Stimulated activated CD8-positive, alpha-beta memory T cell treated with anti-CD3 and anti-CD28 coated beads, Interleukin-7, amount 100 ng/mL, for 24 hours (primary cell): ENCODE measurements around the gene ADCY2.
"Not testable (repeated sequence)": the region's sequence is repeated elsewhere in the genome, so short reads cannot be mapped to it uniquely, and the experiment has no call there.

ENCODE experiments used
- DNase-seq: peaks from one replicate; pipeline ENCODE4 v3.0.0-alpha.2; 2020; ENCODE audit warnings: low read depth

Gene ADCY2

GRCh38 chr5:7395432-7395946 is 449 bp upstream of the ADCY2 start:
- DNase-seq: no peak

DNA sequence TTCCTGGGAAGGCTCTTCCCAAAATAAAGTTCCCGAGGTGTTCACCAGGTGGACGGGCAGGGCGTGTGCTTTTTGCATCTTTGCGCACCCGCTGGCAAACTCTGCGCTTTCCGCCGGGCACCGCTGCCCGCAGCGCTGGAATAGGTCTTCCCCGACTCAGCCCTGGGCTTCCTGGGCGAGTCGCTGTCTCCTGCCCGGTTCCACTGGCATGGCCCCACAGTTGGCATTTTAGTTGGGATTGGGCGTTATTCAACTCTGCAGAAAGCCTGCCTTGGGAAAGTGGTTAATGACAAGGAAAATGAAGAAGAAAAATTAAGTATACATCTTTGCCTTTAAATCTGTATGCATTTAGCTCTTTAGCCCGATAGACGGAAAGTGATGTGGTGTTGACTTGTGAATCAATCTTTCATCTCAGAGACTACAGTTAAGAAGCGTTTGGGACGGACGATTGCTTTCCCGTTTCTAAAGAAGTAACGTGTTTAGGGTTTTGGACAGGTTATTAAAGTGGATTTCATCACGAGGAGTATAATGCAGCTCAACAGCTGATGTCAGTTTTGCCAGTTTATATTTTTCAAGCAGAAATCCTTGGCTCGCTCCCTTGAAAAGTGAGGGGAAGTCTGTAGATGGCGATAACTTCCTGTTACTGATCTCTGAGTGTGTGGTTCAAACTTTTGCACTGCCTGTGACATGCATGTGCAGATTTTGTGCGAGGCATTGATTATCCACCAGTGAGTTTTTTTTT is 946 bp downstream of the ADCY2 start:
- no peak for DNase-seq

- DNase-seq: no peak
Measured at GRCh38 chr5:7397937-7398336, 2.0 kb downstream of the ADCY2 start.

- no peak for DNase-seq
Measured at GRCh38 chr5:7398596-7399280, 2.8 kb downstream of the ADCY2 start.

GRCh38 chr5:7405277-7405676 is 9.3 kb downstream of the ADCY2 start:
- DNase-seq: no peak

DNA sequence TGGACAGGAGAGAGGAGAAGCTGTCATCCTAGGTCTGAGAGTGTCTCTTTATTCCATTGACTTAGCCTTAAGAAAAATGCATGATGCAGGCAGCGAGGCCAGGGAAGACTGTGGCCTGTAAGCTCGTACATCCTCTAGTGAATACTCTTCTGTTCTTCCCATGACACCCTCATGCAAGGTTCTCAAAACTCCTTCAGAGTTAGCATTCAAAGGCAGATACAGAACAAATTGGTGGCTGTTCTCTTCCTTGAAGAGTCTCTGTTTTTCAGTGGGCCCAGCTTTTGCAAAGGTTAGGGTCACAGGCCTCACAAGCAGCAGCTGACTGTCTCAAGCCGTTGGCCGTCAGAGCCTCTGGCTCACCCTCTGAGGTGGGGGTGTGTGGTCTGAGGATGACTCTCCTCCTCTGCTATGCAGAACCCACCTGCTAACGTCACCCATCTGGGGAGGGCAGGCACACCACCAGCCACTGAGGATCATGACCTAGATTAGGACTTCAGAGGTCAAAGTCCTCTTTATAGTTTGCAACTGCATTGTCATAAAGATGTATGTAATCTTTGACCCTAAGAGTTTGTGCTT is 15.1 kb downstream of the ADCY2 start:
- DNase-seq: no peak

GRCh38 chr5:7412409-7412808 is 16.5 kb downstream of the ADCY2 start:
- no peak for DNase-seq

- no peak for DNase-seq
Measured at GRCh38 chr5:7415123-7415522, 19.2 kb downstream of the ADCY2 start.

- no peak for DNase-seq
Measured at GRCh38 chr5:7415587-7416535, 19.9 kb downstream of the ADCY2 start.

DNA sequence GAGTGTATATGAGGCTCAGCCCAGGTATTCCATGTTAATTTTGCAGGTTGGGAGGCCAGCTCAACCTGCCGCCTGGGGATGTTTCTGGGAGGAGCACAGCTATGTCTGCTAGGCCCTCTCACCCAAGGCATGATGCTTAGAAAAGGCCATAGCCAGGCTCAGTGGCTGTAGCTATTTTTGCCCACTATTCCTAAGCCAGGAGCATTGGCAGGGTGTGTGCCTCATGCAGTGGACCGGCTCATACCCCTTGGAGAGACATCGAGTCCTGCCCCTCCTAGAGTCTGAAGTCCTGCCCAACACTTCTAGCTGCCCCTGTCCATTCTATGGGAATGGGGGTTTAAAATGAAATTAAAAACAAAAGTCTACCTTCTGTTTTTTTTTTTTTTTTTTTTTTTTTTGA is 22.3 kb downstream of the ADCY2 start:
- DNase-seq: no peak

GRCh38 chr5:7419367-7419766 is 23.4 kb downstream of the ADCY2 start:
- DNase-seq: no peak

DNA sequence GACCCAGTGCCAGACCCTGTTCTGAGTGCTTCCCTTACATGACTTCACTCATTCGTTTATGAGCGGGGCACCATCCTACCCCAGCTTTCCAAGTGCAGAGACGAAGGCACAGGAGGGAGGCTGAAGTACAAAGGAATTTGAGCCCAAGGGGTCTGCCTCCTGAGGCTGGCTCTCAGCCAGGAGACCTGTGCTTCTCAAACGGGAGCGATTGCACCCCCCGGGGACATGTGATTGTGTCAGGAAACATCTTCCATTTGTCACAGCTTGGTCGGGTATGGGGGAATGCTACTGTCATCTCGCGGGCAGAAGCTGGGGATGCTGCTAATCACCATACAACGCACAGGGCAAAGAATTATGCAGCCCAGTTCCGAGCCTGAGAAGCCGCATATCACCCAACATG is 23.9 kb downstream of the ADCY2 start:
- DNase-seq: no peak

DNA sequence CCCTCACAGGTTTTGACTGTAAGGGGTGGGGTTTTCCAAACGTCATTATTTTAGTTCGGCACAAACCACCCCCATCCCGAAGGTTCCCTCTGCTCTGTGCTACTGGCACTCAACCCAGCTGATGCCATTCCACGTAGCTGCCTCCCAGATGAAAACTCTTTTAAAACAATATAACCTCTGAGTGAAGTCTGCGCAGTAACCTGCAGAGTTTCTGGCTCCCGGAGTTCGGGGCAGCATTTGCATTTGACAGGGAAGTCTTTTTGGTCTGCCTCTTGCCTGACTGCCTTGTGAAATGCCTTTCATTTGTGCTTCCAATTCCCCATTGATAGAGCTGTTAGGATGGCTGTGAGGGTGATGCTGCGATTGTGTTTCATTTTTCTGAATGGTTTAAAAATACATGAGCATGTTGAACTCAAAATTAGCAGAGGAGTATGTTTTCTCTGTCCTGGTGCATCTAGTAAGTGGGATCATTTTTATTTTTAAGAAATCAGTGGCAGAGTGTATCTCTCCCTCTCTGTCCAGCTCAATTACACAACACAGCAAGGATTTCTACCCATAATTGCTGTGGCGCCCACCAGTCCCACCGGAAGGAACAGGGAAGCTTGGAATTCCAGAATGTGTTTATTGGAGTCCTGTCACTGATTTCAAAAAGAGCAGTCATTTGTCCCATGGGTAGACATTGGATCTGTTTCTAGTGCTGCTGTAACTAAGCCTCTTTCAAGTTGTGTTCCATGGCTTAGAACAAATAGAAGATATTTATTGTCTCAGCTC is 24.8 kb downstream of the ADCY2 start:
- DNase-seq: no peak

- no peak for DNase-seq
Measured at GRCh38 chr5:7422316-7423106, 26.6 kb downstream of the ADCY2 start.

DNA sequence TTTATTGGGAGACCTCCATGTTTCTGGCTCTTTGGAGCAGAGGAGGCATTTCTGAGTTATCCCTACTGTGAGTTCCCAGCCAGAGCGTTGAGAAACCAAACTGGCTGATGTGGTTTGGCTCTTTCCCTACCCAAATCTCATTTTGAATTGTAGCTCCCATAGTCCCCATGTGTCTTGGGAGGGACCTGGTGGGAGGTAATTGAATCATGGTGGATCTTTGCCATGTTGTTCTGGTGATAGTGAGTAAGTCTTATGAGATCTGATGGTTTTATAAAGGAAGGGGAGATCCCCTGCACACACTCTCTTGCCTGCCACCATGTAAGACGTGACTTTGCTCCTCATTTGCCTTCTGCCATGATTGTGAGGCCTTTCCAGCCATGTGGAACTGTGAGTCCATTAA is 27.3 kb downstream of the ADCY2 start:
- DNase-seq: not testable (repeated sequence)

- DNase-seq: no peak
Measured at GRCh38 chr5:7425830-7426229, 29.9 kb downstream of the ADCY2 start.

GRCh38 chr5:7426284-7426683 is 30.3 kb downstream of the ADCY2 start:
- DNase-seq: no peak

DNA sequence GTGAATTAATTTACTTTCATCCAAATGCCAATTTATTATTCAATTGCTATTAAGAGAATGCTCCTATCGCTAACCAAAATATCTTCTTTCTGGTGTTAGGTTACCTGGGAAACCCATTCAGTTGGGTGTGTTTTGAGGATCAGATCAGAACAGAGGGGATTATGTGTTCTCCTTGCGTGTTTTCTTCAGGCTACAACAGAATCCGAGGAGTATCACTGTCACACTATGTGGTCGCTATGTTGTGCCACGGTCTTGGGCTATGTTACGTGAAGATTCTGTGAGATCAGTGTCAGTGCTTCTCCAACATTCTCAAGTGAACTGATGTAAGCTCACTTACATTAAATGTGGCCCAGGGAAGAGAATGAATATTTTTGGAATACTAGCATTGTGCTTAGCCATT is 39.0 kb downstream of the ADCY2 start:
- no peak for DNase-seq

DNA sequence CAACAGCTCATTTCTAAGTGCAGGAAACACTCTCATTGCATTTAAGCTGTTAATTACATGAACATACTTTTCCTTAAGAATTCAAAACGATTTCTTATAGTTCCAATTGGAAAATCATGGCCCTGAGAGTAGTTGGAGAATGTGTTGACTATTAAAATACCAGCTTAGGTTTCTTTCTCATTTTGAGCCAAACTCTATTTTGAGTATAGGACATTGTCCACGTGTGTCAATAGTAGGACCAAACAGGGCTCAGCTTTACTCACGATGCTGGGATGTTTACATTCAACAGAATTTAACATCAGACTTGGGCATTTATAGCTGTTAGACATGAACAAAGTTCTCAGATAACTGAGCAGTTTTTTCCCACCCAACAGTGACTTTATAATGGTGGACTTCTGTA is 39.6 kb downstream of the ADCY2 start:
- no peak for DNase-seq

GRCh38 chr5:7436521-7436920 is 40.6 kb downstream of the ADCY2 start:
- no peak for DNase-seq

DNA sequence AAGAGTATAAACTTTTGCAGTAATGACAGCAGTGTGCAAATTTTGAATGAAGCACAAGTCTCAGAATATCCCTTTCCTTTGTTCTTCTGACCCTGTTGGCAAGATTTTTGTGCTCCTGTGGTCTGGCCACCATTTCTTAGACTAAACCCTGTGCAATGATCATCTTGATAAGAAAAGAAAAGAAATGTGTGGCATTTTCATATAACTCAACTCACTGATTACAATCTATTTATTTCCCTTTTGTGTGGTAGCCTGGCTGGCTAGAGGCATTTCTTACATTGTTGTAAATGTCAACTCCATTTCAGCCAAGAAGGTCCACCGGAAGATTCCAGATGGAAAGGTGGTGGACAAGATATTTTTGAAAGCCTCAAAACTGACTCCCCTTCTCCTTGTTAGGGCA is 41.9 kb downstream of the ADCY2 start:
- DNase-seq: no peak
